GM12891 (cell line): ENCODE measurements around the gene SEBOX.

Source experiments
- PAX5 ChIP-seq: IDR thresholded peaks from 2 replicates; pipeline ENCODE4 v1.6.1; 2011; ENCODE audit warnings: low read length, moderate library complexity, mild to moderate bottlenecking; ENCODE audit not compliant: insufficient read depth, severe bottlenecking
- POLR2A ChIP-seq: IDR thresholded peaks from 2 replicates; pipeline ENCODE4 v1.6.1; 2011; ENCODE audit warnings: low read depth, low read length, control low read depth
- POLR2AphosphoS5 ChIP-seq: IDR thresholded peaks from 2 replicates; pipeline ENCODE4 v1.6.1; 2011; ENCODE audit warnings: low read depth, low read length, control low read depth
- POU2F2 ChIP-seq: IDR thresholded peaks from 2 replicates; pipeline ENCODE4 v1.6.1; 2011; ENCODE audit warnings: low read depth, mild to moderate bottlenecking, control low read depth, low read length, moderate library complexity
- TAF1 ChIP-seq: IDR thresholded peaks from 2 replicates; pipeline ENCODE4 v1.6.1; 2011; ENCODE audit warnings: low read depth, low read length, control low read depth

- TF ChIP-seq POLR2A (no peak), POLR2AphosphoS5 (no peak), POU2F2 (no peak), TAF1 (no peak), PAX5 (no peak)
These were observed 28.8 kb downstream of the SEBOX start for GRCh38 chr17:28335959-28336871.
